CD4-positive, alpha-beta T cell treated with Interleukin-15 for 1 hour (primary cell): ENCODE measurements around the gene ESR1.

ENCODE experiments used
- DNase-seq: peaks from one replicate; pipeline ENCODE4 v3.0.0-alpha.2; 2020

ESR1 gene

DNA sequence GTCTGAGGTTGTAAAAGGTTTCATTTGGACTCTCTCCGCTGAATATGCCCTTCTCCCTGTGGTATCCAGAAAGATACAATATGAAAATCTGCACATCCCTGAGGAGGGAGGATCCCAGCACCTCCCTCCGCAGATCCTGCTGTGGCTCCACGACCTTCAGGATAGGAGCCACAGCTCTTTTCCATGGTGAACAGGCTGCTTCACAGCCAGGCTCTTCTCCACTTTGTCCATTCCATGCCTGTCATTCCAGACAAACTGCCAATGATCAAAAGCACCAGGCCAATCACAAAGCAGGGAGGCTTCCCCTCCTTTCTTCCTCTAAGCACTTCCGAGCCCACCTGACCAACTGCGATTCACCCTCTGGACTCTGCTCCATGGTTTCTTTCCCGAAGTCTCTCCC is 339.8 kb downstream of the ESR1 start:
- DNase-seq, result no peak

DNA sequence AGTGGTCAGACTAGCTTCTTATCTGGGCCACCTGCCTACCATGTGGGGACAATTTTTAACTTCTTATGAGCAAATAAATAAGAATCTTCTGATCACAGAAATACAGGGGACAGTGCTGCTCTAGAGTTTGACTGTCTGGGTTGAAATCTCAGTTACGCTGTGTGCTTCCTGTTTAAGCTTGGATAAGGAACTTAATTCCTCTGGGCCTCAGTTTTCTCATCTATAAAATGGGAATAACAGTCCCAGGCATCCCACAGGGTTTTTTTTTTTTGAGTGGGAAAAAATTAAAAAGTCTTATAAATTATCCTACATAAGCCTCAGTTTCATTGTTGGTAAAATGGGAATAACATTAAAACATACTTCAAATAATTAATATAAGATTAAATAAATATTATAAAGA is 340.9 kb downstream of the ESR1 start:
- no peak for DNase-seq

DNA sequence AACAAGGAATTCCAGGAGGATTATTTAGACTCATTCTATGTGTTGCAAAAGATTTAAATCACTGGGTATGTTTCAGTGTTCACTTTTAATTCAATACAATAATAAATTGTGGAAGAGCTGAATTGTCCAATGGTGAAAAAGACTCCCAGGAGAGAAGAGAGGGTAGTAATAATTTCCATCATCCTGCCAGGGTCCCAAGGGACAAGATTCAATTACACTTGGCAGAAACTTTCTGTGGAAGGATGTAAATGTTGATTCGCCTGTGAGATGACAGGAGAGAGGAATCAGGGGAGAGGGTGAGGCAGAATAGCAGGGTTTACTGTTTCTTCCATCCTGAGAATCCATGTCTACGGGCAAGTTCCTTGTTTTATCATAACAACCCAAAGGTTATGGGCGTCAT is 342.7 kb downstream of the ESR1 start:
- no peak for DNase-seq

DNA sequence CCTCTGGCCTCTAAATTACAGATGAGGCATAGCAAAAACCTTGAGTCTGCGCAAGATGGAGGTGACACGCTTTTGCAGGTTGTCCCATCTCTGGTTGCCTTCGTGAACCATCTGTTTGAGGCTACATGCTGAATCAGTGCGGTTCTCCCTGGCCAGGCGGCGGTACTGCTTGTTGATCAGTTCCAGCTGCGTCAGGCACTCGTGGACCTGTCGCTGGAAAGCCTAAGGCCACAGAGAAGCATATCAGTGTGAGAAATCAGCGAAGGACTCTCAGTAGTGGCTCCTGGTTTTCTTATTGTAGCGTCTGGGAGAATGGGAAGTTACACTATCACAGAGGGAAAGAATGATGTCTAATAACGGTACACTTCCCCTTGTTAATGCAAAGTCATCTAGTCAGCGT is 344.4 kb downstream of the ESR1 start:
- DNase-seq, result no peak

DNA sequence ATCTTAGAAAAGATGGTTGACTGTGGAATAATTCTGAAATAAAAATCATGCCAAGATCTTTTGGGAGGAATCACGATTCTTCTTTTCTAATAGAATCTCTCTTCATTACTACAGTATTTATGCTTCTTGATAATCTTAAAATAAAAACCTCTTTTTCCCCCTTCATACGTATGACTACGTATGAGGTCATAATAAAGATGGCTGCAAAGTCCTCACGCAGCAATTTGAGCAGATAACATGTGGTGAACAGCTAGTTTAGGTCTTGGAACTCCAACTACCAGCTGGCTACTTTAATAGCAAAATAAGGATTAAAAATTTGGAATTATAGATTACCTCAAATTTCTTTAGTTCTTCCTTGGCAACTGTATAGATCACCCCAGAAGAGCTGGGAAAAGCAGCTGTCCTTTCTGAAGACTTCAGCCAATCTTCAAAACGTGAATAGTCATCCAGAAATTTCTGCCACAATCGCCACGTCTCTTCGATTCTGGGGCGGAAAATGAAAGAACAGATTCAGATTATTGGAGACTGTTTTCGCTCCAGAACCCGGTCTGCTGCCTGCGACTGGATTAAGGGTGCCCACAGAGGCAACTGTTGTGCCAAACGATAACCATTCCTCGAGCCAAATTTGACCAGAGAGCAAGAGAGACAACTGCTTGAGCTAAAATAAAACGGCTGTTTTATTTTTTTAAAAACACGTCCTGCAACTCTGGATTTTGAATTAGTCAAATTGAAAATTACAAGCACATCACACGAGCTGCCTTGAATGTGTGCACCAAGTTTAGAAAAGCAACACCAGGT is 347.3 kb downstream of the ESR1 start:
- DNase-seq, result no peak

DNA sequence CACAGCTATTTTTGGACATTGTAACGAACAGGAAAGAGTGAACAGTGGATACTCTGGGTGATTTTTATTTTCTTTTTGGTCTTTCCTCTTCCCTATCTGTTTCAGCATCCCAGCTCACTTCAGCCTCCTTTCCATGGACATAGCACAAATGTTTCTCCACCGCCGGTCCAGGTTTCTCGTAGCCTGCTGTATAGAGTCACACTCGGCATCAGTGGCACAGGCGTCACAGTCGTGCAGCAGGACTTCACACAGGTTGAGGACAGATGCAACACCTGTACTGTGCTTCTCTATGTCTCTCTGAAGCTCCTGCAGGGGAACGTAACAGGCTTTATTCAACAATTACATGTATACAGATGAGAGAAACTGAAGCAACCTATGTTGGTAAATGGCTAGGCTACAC is 348.3 kb downstream of the ESR1 start:
- no peak for DNase-seq

DNA sequence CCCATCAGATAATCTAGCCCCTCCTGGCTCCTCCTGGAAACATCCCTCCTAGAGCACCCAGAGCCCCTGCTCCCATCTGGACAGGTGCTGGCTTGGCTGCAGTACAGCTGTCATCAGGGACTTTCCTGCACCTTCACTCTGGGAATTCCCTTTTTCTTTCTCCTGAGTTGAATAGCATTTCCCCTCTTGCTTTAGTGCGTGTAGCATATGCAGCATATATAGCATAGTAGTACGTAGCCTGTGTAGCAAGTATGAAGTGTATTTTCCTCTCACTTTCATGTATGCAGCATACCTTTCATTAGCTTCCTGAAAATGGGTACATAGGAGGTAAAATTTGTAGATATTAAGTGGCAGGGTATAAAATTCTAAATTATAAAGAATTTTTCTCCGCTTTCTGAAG is 352.9 kb downstream of the ESR1 start:
- no peak for DNase-seq

DNA sequence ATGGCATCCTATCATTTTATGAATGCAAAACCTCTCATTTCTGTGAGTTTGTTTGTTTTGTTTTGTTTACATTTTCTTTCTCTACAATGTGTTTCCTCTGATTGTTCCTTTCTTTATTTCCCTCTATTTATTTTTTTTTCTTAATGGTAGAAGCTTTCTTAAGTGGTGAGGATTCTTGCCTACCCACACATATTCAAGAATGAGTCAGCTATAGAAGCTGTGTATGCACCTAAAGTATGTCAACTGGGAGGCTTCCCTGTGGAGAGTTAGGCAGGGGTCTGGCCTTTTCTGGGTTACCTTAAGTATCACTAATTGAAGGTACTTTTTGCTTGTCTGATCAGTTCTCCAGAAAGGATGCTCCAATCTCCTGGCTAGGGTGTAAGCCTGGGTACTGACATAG is 354.0 kb downstream of the ESR1 start:
- no peak for DNase-seq

DNA sequence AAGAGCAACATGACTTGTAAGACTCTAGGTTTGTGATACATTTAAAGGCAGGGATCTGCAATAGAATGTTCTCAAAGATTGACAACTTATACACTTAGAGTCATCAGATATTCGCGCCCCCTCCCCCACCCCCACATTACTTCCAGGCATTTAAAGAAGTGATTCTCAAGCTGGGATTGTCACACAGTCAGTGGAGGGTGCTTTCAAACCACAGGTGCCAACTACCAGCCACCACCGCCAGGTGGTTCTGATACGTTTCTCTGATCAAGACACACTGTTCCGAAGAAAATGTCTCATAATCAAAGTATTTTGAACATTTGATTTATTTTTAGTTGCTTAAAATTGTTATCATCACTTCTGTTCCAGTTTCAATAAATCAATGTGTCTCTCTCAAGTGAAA is 357.5 kb downstream of the ESR1 start:
- no peak for DNase-seq

DNA sequence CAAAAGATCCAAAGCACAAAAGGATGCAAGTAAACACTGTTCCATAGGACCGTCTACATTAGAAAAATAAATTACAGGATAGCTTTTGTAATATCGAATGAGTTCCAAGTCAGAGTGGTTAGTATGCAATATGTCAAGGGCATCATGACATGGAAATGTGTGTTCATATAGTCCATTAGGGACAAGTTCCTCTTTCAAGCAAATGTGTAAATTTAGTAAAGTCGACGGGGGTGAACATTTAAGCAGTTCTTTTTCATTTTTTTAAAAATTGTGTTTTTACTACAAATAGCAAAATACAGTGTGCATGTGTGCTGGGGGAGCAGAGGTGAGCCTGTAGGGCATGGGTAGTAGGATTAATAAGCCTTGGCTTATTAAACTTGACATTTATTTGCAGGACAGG is 359.0 kb downstream of the ESR1 start:
- no peak for DNase-seq

DNA sequence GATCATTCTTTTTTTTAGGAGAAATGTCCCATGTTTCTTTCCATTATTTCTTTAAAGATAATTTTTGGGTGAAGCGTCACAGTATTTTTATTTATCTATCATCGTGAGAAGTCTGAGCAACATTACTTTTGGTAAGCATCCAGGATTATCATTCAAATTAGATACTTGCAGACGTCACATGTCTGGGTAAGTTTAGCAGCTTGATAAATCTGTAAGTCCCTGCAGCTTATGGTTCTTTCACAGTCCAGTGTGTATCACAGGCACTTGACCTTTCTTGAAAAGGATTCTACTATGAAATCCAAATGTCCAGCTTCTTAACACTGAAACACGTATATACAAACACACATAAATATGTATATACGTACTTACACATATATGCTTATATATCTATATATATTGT is 359.4 kb downstream of the ESR1 start:
- DNase-seq, result no peak

DNA sequence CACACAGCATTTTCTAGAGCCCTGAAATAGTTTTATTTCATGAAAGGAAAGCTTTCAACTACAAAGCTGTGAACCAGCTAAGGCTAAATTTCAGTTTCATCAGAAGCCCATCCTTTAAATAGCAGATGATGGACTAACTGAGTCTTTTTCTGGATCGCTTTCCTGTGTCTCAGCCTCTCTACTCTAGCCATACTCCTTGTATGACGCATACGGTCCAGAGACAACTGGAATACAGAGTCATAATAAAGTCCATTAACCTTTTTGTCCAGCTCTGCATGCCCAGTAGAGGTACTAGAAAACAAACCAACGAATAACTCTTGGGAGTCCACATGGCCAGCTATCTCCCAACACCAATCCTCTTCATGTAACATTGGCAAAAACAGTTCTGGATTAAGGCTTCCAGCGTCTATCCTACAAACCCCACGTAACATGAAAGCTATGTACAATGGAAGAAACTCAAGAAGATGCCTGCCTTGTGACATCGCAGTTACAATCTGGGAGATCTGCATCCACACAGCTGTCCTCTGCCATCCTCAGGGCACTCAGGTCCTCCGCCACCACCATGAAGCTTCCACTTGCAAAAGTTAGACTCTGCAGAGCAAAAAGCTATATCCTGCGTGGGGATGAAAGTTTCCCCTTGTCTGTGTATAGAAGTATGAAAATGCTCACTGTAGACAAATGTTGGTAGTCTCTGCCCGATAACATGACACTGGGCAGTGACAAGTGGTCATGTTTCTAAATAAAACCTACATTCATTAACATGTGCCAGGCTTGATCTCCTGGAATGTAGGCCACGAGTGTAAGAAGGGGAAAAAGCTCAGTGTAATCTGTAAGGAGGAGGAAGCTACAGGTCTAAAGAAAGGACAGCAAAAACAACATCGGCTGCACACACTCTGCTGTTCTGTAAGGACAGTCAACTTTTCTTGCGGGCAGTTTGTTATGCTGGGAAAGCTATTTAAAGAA is 360.4 kb downstream of the ESR1 start:
- DNase-seq, result no peak

DNA sequence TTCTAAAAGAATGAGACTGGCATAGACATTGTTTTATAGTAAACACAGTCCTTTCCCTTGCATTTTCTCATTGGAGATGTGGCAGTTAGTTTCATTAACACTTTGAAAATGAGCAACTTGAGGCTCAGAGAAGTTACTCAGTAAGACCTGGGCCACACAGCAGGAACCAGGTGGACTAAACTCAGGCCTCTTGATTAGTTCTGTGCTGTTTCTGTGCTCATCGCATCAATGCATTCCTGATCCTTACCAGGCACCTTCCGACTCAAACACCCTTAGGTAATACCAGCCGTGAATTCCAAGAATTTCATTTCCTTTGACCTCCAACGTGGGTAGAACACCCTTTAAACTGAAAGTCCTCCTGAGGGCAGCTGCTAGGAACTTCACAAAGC is 362.8 kb downstream of the ESR1 start:
- DNase-seq, result no peak

DNA sequence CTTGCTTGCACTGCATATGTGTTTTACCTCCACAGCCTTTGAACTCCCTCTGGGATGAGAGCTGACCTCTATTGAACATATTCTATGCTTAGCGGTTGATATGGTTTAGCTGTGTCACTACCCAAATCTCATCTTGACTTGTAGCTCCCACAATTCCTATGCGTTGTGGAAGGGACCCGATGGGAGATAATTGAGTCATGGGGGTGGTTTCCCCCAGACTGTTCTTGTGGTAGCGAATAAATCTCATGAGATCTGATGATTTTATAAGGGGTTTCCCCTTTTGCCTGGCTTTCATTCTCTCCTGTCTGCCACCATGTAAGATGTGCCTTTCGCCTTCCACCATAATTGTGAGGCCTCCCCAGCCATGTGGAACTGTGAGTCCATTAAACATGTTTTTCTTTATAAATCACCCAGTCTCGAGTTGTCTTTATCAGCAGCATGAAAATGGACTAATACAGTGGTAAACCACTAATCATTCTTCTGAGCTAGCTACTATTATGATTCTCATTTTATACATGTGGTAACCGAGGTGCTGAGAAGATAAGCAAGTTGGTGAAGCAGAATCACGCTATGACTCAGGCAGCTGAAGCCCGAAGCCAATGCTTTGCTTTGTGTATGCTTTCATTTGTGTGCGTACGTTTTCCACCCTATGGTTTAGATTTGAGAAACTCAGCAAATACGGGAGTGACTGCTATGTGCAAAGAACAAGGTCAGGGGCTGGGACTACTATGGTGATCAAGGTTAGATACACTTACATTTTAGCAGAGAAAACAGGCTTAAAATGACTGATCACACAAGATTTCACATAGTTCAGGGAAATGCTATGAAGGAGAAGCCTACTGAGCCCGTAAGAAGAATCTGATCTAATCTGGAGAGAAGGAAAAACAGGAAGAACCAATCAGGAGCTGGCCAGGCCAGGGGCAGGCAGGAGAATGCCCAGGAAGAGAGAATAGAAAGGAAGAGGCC is 363.5 kb downstream of the ESR1 start:
- DNase-seq, result peak; percentile 24

DNA sequence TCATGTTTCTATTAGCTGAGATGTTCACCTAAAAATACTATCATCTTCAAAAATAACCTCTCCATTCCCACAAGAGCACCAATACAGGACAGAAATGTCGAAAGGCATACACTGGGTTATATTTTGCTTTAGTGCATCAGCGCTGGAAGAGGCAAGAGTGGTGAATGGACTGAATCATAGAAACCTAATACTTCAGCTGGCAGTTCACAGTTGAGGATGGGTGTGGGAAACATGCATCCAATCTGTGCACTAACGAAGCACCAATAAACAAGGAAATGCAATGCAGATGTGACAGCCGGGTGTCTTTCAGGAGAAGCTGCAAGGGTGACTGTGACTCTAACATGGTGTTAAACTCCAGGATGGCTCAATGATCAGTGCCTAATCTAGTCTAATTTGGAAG is 365.8 kb downstream of the ESR1 start:
- no peak for DNase-seq

DNA sequence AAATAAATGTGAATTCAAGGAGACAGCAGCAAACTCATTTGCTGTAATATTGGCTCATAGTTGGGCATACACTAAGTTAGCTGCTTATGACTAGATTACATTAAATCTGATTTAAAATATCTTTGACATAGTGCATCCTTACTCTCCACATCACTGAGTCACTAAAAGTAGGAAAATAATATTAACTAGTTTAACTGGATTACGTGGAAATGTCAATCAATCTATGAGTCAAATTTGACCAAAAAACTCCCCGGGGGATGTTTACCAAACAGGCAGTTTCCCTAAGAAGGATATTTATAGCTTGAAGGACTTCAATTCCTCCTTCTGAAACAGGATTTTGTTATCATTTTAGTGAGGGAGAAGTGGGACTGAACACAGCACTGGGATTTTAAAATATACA is 366.5 kb downstream of the ESR1 start:
- no peak for DNase-seq

DNA sequence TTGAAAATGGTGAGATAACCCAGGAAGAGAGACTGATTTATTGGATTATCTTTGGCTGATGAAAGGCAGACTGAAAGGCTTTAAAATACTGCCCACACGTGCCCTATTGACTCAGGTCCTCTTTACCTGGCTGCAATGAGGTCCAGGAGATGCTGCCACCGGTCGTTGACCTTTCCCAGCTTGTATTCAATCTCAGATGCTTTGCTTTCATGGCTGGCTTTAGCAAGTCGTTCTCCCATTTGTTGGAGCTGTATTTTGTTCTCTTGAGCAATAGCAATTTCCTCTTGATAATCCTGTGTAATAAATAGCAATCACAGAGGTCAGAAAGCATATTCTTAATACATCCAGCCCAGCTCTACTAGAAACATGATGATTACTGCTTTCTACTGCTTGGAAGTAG is 368.8 kb downstream of the ESR1 start:
- DNase-seq, result no peak
